ENCODE results near the gene TSBP1. TPM values are rescaled to one million over a fixed set of nuclear protein-coding genes. Genes with fewer than 3 reads are reported as not detected.

The TSBP1 gene
- polyA plus RNA-seq, 1 donor from 2014 or later: not detected

- no peaks in the 10 kb centered on the region for H3K9me3 ChIP-seq (ENCODE audit: low read length)
- no peaks in the 10 kb centered on the region for H3K27me3 ChIP-seq (ENCODE audit: insufficient read depth, low read depth, low read length)
- H4K20me1 ChIP-seq (ENCODE audit: insufficient read depth): no peaks in the 10 kb centered on the region
- H3K79me2 ChIP-seq (replicated peaks; ENCODE audit: insufficient read depth, low read length): no peaks in the 10 kb centered on the region
- no peak for TF ChIP-seq EP300 (conservative IDR thresholded peaks at IDR 0.05; ENCODE audit: poor library complexity, severe bottlenecking)
- no peak for TF ChIP-seq SMC3 (conservative IDR thresholded peaks at IDR 0.05; ENCODE audit: poor library complexity)
- TF ChIP-seq REST (IDR thresholded peaks at IDR 0.05; ENCODE audit: borderline replicate concordance): no peak
- no peak for TF ChIP-seq EZH2 (IDR thresholded peaks at IDR 0.05; ENCODE audit: borderline replicate concordance, insufficient read depth, low read length, poor library complexity, severe bottlenecking)
- no peak overlapping the region for H3K4me3 ChIP-seq (ENCODE audit: low read length)
- no peak overlapping the region for H3K27ac ChIP-seq (ENCODE audit: low read length)
- H2AFZ ChIP-seq (ENCODE audit: low read depth, low read length): no peak overlapping the region
- H3K9ac ChIP-seq (ENCODE audit: low read length): no peak overlapping the region
- no peaks in the 10 kb centered on the region for H3K9me2 ChIP-seq (ENCODE audit: insufficient read depth, low read length)
- H3K36me3 ChIP-seq (ENCODE audit: insufficient read depth, low read length): no peaks in the 10 kb centered on the region
- no peak overlapping the region for H3K4me2 ChIP-seq (ENCODE audit: low read length)
- H3F3A ChIP-seq (ENCODE audit: insufficient read depth, low read length, poor library complexity, severe bottlenecking): no peaks in the 10 kb centered on the region
These were observed 44.6 kb downstream of the TSBP1 start for GRCh38 chr6:32327103-32327502.

GRCh38 chr6:32318501-32318900 is 53.2 kb downstream of the TSBP1 start:
- no peaks in the 10 kb centered on the region for H4K20me1 ChIP-seq (ENCODE audit: insufficient read depth)
- no peaks in the 10 kb centered on the region for H3K79me2 ChIP-seq (replicated peaks; ENCODE audit: insufficient read depth, low read length)
- H2AFZ ChIP-seq (ENCODE audit: low read depth, low read length): no peak overlapping the region
- H3F3A ChIP-seq (ENCODE audit: insufficient read depth, low read length, poor library complexity, severe bottlenecking): no peaks in the 10 kb centered on the region
- no peak for TF ChIP-seq TAF1 (IDR thresholded peaks at IDR 0.05; ENCODE audit: low read depth)
- TF ChIP-seq MXI1 (conservative IDR thresholded peaks at IDR 0.05; ENCODE audit: poor library complexity, severe bottlenecking): no peak
- TF ChIP-seq EZH2 (IDR thresholded peaks at IDR 0.05; ENCODE audit: borderline replicate concordance, insufficient read depth, low read length, poor library complexity, severe bottlenecking): no peak
- TF ChIP-seq REST (IDR thresholded peaks at IDR 0.05; ENCODE audit: borderline replicate concordance): no peak
- no peak for TF ChIP-seq POLR2AphosphoS5 (IDR thresholded peaks at IDR 0.05)
- no peak for TF ChIP-seq RAD21 (conservative IDR thresholded peaks at IDR 0.05)
- TF ChIP-seq SMC3 (conservative IDR thresholded peaks at IDR 0.05; ENCODE audit: poor library complexity): no peak
- TF ChIP-seq EP300 (conservative IDR thresholded peaks at IDR 0.05; ENCODE audit: poor library complexity, severe bottlenecking): no peak
- H3K4me2 ChIP-seq (ENCODE audit: low read length): no peak overlapping the region
- no peaks in the 10 kb centered on the region for H3K9me2 ChIP-seq (ENCODE audit: insufficient read depth, low read length)
- H3K27me3 ChIP-seq (ENCODE audit: insufficient read depth, low read depth, low read length): no peaks in the 10 kb centered on the region
- no peak overlapping the region for H3K4me3 ChIP-seq (ENCODE audit: low read length)
- no peak overlapping the region for H3K27ac ChIP-seq (ENCODE audit: low read length)
- no peaks in the 10 kb centered on the region for H3K9me3 ChIP-seq (ENCODE audit: low read length)
- no peak overlapping the region for H3K9ac ChIP-seq (ENCODE audit: low read length)
- H3K36me3 ChIP-seq (ENCODE audit: insufficient read depth, low read length): no peaks in the 10 kb centered on the region
